Fibroblast of peridontal ligament (primary cell): ENCODE data around the gene MANSC1.

Experiments
- DNase-seq: peaks from one replicate; pipeline ENCODE4 v3.0.0-alpha.2; 2010; ENCODE audit errors: extremely low read depth

Gene MANSC1

DNA sequence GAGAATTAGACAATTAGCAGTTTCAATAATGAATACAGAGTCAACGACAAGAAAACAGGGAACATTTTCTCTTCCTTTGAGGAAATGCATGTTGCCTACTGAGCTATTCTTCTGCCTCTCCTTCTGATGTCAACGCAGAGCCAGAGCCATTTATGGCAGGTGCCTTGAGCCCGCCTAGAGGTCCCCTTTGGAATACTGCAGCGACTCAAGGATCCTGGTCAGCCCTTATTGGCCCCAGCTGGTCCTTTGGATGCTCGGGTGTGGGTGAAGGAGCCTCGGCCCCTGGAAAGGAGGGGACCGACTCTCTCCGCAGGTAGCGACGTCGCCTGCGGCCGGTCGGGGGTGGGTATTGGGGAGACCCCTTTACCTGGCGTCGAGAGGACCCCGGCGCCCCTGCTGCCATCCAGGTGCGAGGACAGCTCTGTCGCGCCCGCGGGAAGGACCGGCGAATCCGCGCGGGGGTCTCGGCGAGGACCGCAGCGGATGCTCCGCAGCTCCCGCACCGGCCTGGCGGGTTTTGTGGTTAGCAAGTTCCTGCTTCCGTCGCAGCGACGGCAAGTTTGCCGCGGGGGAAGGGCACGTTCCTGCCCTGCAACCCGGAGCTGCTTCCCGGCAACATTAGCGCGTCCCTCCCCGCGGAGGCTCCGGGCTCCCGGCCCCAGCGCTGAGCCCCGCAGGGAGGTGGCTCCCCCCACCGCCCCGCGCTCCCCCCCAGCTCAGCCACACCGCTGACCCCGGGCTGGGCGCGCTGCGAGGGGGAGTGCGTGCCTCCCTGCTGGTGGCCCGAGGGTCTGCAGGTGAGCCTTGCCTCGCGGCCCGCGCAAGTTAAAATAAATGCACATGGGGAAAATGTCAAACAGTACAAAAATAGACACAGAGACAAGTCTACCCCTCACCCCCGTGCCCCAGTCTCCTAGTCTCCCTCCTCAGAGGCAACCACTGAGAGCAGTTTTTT, at the start of gene MANSC1:
TSS of gene MANSC1 (minus strand) at position 532 of the 955 bp plus-strand sequence. CDS start 6,928 bp downstream, outside the sequence.
- DNase-seq, result no peak

DNA sequence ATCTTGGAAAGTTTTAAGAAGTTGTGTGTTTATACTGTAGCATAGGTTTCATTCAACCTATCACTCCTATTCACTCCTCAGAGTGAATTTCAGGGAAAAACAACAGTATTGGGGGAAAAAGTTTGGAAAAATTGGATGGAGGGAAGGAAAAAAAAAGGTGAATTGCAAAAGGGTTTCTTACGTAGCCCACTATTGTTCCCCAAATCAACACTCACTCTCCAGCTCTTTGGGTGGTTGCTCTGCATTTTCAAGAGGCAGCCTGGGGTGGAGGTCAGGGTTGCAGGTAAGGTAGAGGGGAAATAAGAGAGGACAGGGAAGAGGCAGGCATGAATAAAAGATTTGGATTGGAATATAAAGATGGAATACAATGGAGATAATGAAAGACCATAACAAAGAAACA, 49.1 kb upstream of the MANSC1 start:
- DNase-seq, result no peak

DNA sequence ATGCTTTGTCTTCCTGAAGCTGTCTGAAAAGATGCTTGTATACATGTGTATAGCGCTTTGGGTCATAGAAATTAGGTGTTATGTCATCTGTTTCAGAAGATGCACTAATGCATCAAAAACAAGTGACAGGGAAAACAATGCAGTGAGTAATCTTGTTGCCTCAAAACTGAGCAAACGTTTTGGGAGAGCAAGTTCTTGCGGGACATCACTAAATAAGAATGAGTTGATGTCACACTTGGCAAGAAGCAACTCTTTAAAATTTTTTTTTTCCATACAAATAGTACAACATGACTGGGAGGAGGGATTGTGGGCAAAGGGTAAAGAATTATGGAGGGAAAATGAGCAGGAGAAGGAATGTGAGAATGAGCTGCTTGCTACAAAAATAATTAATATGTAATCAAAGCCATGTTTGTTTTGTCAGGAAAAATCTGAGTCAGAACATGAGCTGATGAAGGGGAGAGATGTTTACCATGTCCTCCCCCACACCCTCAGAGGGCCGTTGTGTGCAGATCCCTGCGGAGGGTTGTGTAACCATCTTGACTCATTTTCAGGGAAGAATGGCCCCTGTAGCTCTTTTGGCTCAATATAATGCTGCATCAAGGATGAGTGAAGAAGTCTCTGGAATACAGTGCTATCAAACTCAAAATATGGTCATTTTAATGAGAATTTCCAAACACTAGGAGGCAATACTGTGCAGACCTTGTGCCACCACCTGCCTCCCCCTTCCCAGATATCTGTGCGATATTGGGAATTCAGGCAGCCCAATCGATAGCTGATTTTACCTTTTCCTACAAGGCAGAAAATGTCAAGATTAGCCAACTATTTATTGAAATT, 48.2 kb upstream of the MANSC1 start:
- peak; percentile 97 for DNase-seq

DNA sequence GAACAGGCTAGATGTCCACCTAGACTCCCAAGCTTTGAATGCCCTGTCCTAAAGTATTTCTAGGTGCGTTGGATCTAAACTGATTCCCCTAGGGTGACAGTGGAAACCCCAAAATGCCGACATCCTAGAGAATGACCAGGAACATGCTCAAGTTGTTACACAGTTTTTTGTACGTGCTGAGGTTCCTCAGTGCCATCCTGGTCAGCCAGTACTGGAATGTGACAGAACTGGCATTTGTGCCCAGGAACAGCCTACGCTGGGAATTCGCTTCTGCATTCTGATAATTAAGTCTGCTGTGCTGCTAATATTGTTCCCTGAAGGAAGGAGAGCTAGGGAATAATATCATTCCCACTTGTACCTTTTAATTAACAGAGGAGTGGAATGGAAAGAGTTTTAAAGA, 47.1 kb upstream of the MANSC1 start:
- DNase-seq, result no peak

DNA sequence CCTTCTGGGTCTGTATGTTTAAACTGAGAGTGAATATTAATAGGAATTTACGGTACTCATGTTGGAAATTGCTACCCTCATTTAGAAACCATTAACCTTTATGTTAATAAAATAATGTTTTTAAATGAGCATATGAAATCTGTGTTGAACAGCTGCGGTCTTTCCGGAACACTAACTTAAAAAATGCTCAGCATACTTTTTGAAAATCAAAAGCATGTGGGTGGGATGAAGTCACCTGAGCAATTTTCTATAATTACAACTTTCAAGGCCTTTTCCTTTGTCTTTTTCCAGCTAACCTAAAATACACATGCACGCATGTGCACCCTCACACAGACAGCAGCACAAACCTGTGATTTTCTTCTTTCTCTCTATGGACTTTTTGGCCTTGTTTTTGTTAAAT, 46.7 kb upstream of the MANSC1 start:
- DNase-seq, result no peak

DNA sequence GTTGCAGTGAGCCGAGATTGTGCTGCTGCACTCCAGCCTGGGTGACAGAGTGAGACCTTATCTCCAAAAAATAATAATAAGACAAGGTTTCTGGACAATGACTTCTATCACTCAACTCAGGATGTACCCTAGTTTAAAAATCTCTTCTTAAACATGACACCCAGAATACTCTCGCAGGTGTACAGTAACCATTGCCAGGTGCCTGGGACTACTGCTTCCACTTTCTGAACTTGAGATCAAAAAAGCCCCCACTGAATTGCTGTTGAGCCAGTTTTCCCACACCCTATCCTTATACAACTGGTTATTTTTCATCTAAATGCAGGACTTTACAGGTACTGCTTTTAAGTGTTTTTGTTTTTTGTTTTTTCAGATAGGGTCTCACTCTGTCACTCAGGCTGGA, 43.1 kb upstream of the MANSC1 start:
- no peak for DNase-seq

DNA sequence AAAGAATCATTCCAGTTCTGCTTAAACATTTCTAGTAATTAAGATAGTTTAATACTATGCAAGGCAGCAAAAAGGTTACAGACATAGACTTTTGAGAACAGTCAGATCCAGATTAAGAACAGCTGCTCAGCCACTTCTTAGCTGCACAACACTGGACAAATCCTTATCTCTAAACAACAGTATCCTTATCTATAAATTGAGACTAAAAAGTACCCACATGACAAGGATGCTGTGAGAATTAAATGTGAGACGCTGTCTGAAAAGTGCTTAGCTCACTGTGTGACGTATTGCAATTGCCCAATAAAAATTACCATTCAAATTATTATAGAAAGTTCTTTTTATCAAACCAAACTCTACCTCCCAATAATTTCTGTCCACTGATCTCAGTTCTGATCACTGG, 42.4 kb upstream of the MANSC1 start:
- DNase-seq, result no peak

DNA sequence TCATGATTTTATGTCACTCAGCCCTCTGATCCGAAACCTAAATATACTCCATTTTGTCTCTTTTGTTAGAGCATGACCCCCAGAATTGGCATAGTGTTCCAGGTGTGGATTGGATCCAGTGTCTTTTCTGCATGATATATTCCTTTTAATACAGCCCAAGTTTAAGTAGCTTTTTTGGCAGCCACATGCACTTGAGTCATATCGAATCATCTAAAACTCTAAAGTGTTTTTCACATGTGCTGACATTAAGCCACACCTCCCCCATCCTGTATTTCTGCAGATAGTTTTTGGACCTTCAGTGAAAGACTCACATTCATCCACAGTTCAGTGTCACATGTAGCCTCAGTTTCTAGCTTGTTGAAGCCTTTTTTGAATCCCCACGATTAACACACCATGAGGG, 37.5 kb upstream of the MANSC1 start:
- peak; percentile 75 for DNase-seq

DNA sequence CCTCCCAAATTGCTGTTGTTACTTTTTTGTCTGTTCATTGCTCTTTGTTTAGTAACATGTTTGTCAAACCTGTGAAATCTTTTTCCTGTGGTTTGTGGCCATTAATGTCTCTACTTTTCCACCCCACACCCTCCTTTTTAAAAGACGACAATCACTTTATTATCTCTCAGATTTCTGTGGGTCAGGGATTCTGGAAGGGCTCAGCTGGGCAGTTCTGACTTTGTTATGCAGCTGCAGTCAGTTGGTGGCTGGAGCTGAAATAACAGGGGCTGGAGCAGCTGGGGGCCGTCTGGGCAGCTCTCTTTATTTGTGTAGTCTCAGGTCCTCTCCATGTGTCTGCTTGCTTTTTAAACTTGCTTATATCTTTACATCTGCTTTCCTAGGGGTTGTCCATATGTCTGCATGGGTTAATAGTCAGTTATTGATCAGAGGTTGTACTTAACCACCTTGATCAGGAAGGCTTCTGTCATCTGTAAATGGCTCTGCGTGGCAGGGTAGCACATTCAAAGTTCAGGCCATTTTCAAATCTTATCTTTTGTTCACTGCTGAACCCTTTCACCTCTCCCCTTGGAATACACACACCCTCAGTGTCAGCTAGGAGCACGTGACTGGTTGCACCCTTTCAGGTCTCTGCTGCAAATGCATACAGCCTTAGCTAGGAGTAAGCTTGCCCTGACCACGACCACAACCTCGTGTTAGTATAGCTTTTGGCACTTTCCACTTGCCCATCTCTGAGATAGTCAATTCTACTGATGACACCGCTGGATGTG, 34.7 kb upstream of the MANSC1 start:
- DNase-seq, result no peak

DNA sequence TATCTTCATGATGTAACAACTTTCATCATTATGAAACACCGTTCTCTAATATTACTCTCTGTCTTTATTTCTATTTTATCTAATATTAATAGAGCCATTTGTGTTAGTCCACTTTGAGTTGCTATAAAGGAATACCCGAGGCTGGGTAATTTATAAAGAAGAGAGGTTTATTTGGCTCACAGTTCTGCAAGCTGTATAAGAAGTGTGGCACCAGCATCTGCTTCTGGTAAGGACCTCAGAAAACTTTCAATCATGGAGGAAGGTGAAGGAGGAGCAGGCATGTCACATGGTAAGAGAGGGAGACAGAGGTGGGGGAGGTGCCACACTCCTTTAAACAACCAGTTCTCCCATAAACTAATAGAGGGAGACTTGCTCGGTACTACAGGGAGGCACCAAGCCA, 31.9 kb upstream of the MANSC1 start:
- no peak for DNase-seq

DNA sequence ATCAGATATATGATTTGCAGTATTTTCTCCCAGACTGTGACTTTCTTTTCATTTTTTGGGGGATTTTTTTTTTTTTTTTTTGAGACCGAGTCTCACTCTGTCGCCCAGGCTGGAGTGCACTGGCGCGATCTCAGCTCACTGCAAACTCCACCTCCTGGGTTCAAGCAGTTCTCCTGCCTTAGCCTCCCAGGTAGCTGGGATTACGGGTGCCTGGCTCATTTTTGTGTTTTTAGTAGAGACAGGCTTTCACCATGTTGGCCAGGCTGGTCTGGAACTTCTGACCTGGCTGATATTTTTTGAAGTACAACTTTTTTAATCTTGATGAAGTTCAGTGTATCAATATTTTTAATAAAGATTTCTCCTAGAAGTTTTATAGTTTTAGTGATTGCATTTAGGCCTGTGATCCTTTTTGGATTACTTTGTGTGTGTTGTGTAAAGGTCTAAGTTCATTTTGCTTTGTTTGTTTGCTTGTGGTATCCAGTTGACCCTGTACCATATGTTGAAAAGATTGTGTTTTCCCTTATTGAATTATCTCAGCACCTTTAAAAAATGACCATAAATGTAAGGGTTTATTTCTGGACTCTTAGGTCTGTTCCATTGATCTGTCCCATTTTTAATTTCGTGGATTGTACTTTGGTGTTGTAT, 31.0 kb upstream of the MANSC1 start:
- no peak for DNase-seq

DNA sequence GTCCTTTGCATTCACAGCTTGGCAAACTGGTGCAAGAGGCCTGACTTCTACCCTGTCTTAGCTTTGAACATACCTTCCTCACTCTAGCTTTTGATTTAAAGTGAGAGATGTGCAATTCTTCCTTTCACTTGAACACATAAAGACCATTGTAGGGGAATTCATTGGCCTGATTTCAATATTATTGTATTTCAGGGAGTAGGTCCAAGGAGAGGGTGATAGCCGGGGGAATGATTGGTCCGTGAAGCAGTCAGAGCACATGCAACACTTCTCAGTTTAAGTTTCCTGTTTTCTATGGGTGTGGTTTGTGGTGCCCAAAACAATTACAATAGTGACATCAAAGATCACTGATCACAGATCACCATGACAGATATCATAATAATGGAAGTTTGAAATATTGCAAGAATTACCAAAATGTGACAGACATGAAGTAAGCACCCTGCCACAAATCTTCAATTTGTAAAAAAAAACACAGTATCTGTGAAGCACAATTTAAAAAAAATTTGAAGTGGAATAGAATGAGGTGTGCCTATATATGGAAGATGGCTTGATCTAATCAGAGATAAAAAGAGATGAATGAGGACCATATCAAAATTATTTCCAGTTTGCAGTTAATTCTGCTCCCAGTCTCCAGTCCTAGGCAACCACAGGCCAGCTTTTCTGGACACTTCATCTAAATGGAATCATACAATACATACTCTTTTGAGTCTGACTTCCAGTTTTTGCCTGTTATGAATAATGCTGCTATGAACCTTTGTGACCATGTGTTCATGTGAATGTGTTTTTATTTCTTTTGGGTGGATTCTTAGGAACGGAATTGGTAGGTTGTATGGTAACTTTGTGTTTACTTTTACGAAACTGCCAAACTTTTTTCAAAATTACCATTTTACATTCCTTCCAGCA, 30.0 kb upstream of the MANSC1 start:
- peak; percentile 56 for DNase-seq

DNA sequence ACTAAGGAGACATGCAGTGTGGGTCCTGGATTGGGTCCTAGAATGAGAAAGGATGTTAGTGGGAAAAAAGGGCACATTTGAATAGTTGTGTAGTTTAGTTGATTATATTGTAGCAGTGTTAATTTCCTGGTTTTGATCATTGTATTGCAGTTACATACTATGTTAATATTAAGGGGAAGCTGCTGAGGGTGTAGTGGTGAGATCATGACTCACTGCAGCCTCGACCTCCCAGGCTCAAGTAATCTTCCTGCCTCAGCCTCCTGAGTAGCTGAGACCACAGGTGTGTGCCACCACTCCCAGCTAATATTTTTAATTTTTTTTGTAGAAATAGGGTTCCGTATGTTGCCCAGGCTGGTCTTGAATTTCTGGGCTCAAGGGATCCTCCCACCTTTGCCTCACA, 28.6 kb upstream of the MANSC1 start:
- DNase-seq, result no peak

DNA sequence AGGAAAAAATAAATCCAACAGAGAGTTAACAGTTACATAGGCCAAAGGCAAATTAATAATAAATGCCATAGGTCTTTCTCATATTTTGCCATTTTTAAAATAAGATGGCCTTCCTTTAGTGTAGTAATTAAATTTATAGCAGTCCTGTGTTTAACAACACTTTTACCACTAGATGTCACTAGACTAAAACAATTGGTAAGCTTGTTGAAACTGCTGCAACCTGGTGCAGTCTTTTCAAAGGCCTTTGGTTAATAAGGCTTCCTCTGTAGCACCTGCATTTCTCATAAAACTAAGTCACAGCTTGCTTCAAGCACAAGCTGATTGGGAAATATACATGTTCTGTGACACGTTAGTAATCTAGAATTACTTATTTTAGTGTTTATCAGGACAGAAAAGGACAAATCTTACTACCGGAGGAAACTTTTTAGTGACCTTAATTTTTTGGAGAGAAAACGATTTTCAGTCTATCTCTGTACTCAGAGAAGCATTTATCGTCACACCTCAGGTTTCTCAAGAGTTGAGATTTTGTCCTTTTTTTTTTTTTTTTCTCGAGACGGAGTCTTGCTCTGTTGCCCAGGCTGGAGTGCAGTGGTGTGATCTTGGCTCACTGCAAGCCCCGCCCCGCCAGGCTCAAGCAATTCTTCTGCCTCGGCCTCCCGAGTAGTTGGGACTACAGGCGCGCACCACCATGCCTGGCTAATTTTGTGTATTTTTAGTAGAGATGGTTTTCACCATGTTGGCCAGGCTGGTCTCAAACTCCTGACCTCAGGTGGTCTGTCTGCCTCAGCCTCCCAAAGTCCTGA, 26.8 kb upstream of the MANSC1 start:
- peak; percentile 90 for DNase-seq

DNA sequence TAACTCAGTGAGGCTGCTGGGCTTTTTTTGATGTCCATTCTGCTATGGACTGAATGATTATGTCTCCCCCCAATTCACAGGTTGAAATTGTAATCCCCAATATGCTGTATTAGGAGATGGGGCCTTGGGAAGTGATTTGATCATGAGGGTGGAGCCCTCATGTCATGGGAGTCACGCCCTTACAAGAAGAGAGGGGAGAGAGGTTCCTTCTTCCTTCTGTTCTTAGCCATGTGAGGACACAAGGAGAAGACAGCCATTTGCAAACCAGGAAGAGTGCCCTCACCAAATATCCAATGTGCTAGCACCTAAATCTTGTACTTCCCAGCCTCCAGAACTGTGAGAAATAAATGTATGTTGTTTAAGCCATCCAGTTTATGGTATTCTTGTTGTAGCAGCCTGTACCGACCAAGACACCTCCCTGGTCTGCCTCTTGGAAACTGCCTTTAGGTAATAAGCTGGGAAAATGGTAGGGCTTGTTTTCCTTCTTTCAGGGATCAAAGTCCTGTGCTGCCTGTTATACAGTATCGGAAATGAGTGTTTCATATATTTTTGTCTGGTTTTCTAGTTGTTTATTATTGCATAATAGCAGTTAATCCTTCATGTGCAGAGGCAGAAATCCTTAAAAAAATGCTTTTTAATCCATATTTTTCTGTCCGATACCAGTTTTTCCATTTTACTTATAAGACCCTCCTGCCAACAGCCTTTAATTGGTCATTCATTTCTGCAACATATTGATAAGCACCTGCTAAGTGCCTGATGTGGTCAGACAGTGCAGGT, 23.1 kb upstream of the MANSC1 start:
- no peak for DNase-seq

DNA sequence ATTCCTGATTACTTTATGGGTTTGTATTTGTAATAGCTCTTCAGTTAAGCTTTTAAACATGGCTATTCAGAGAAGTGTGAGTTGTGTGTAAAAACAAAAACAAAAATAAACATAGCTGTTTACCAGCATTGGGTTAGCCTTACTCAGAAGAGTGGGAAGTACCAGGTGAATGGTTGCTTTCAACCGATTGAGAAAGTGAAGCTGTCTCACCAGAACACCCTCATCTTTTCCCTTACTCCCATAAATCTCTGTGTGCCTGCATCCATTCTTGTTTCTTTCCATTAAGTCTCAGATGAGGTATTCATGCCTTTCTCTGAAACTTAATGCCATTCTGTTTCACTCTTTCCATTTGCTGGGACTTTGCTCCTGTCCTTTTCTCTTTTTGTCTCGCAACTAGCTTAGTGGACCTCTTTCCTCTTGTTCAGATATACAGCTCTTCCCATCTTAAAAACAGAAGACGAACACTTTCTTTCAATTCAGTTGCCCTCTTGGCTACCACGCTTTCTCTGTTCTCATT, 17.5 kb upstream of the MANSC1 start:
- DNase-seq, result no peak

DNA sequence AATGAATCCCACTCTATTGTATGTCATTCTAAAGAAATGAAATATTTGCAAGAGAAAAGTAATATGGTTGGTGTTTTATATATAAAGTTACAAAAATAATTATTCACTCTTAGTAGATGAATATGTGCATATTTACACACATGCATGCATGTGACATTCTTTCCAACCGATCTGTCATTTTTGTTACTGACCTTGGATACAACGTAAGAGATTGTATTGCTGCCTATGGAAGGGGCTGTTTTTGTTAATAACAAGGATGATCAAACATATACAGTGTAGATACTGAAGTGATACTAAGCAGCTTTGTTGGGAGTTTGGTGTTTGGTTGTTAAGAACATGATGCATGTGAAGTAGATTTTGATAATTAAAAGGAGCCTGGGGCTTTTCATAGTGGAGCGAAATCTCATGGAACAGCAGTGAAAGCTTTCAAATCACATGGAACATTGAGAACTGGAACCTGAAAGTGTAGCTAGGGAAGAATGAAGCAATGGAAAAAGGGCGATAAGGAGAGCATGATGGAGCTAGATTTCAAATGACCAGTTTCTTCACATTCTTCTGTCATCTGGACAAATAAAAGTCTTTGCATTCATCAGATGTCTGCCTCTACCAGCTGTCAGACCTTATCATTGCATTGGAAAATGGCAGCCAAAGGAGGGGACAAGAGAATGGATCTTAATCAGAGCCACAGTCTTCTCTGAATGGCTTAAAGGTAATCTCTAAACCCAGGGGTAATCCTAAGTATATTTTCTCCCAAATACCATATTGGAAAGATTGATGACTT, 16.8 kb upstream of the MANSC1 start:
- DNase-seq, result no peak

DNA sequence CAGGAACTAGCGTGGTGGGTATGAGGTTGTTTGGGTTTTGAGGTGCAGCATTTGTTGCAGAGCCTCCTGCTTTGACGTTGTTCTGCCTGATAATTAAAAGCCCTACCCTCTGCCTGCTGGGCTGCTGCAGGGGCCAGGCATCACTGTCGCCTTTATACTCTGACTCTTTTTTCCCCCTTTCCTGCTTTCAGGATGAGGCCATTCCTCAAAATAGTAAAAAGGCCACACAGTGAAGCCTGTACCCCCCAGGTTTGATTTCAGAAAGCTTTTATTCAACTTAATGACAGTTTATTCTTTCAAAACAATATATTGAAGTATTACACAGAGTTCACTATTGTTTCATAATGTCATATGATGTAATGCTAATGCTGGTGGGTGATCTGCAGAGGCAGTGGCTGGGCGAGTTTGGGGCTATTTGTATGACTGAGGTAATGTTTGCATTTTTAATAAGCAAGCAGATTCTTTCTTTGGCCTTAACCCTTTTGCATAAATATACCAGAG, 15.9 kb upstream of the MANSC1 start:
- DNase-seq, result peak; percentile 38
